H1 (cell line): ENCODE measurements around the gene SLC35E1. TPM values are rescaled to one million over a fixed set of nuclear protein-coding genes. Genes with fewer than 3 reads are reported as not detected.

Experiments
- CTCF ChIA-PET: fragments of 300-600 bp; sonication (Branson Sonifier 250); formaldehyde crosslinking; loops from one replicate; lab custom pipeline; 2021; ENCODE audit not compliant: partially characterized antibody; lab: Charles Lee
- POLR2A ChIA-PET: fragments of 300-600 bp; sonication (Branson Sonifier 250); formaldehyde crosslinking; loops from one replicate; lab custom pipeline; 2021; ENCODE audit warnings: inconsistent platforms; ENCODE audit not compliant: partially characterized antibody; lab: Charles Lee
- DNase-seq, 2 experiments: peaks; one replicate each; pipeline versions ENCODE4 v3.0.0 to v3.0.0-alpha.2; 2010 to 2022; ENCODE audit warnings: low spot score in 2 of 2, low read depth in 1 of 2, mixed read lengths in 1 of 2
- FAIRE-seq: peaks from 2 replicates; lab custom pipeline; 2011; peaks lifted over from hg19 to GRCh38; lab: Jason Lieb, UNC
- H2AFZ ChIP-seq: 2 replicates; pipeline ENCODE4 v1.8.1; 2012; ENCODE audit warnings: low read length, inconsistent platforms
- H2AK5ac ChIP-seq: 2 replicates; pipeline ENCODE4 v1.6.1; 2013; ENCODE audit warnings: low read depth, low read length
- H2BK120ac ChIP-seq: replicated peaks from 2 replicates; pipeline ENCODE3; 2013; ENCODE audit warnings: low read depth, low read length, inconsistent platforms
- H2BK12ac ChIP-seq: 2 replicates; pipeline ENCODE4 v1.6.1; 2013; ENCODE audit warnings: low read depth, low read length
- H2BK15ac ChIP-seq: 2 replicates; pipeline ENCODE4 v1.6.1; 2013; ENCODE audit warnings: low read length
- H2BK20ac ChIP-seq: 2 replicates; pipeline ENCODE4 v1.6.1; 2013; ENCODE audit warnings: low read length
- H2BK5ac ChIP-seq: 2 replicates; pipeline ENCODE4 v1.6.1; 2013; ENCODE audit warnings: low read depth, low read length
- H3K14ac ChIP-seq: 2 replicates; pipeline ENCODE4 v1.6.1; 2013; ENCODE audit warnings: inconsistent platforms; ENCODE audit not compliant: insufficient read length
- H3K18ac ChIP-seq: 2 replicates; pipeline ENCODE4 v1.6.1; 2013; ENCODE audit warnings: low read length; ENCODE audit errors: extremely low read depth
- H3K23ac ChIP-seq: 2 replicates; pipeline ENCODE4 v1.6.1; 2013; ENCODE audit warnings: inconsistent platforms; ENCODE audit not compliant: insufficient read length
- H3K23me2 ChIP-seq: 2 replicates; pipeline ENCODE4 v1.6.1; 2013; ENCODE audit warnings: low read depth, low read length
- H3K27ac ChIP-seq: 2 replicates; pipeline ENCODE4 v1.6.1; 2011; ENCODE audit warnings: low read depth, low read length, inconsistent platforms
- H3K27me3 ChIP-seq, 4 experiments: replicated peaks in 1 of 4; 1 replicate in 1 of 4; 2 replicates in 3 of 4; pipeline versions ENCODE4 v1.6.1 to v1.8.1; 2011 to 2013; ENCODE audit warnings: low read length in 3 of 4, mild to moderate bottlenecking in 3 of 4, inconsistent platforms in 2 of 4, mixed read lengths in 2 of 4, moderate library complexity in 1 of 4; ENCODE audit not compliant: control insufficient read depth in 3 of 4, insufficient read depth in 3 of 4; ENCODE audit errors: extremely low read depth in 1 of 4
- H3K36me3 ChIP-seq, 4 experiments: 2 replicates each; pipeline versions ENCODE4 v1.6.1 to v1.8.1; 2011 to 2013; ENCODE audit warnings: mild to moderate bottlenecking in 4 of 4, low read length in 3 of 4, moderate library complexity in 2 of 4, control low read depth in 1 of 4, inconsistent platforms in 1 of 4; ENCODE audit not compliant: insufficient read depth in 4 of 4, control insufficient read depth in 2 of 4
- H3K4ac ChIP-seq: replicated peaks from 2 replicates; pipeline ENCODE3; 2013; ENCODE audit warnings: low read length, low read depth, mixed read lengths, inconsistent platforms; ENCODE audit not compliant: insufficient read length
- H3K4me1 ChIP-seq, 4 experiments: replicated peaks in 1 of 4; 1 replicate in 1 of 4; 2 replicates in 3 of 4; pipeline versions ENCODE4 v1.6.1 to v1.8.1; 2011 to 2013; ENCODE audit warnings: low read length in 3 of 4, inconsistent platforms in 2 of 4, mixed read lengths in 1 of 4; ENCODE audit not compliant: insufficient read depth in 4 of 4, control insufficient read depth in 3 of 4
- H3K4me2 ChIP-seq, 2 experiments: 2 replicates each; pipeline versions ENCODE4 v1.6.1 to v1.8.1; 2011 to 2013; ENCODE audit warnings: low read depth in 2 of 2, low read length in 2 of 2, control low read depth in 1 of 2, inconsistent platforms in 1 of 2, mild to moderate bottlenecking in 1 of 2; ENCODE audit not compliant: insufficient read depth in 1 of 2
- H3K4me3 ChIP-seq, 4 experiments: fragments of 200-600, 300-600 bp in 1 of 4; sonication (generic), shearing (Covaris generic), sonication (Bioruptor Twin) in 1 of 4; 2 replicates each; pipeline versions ENCODE4 v1.5.1 to v1.8.1; 2011 to 2016; ENCODE audit warnings: low read length in 4 of 4, low read depth in 3 of 4, control low read depth in 2 of 4, inconsistent platforms in 2 of 4, mild to moderate bottlenecking in 2 of 4, mixed read lengths in 1 of 4, moderate library complexity in 1 of 4; ENCODE audit not compliant: insufficient read depth in 2 of 4; ENCODE audit errors: extremely low read depth in 1 of 4
- H3K56ac ChIP-seq: replicated peaks from 2 replicates; pipeline ENCODE3; 2013; ENCODE audit warnings: low read depth, mild to moderate bottlenecking, mixed read lengths, low read length, inconsistent platforms; ENCODE audit not compliant: insufficient read length
- H3K79me1 ChIP-seq: 2 replicates; pipeline ENCODE4 v1.6.1; 2013; ENCODE audit warnings: low read depth, low read length, control low read depth
- H3K79me2 ChIP-seq, 2 experiments: 2 replicates each; pipeline versions ENCODE4 v1.6.1 to v1.8.1; 2012 to 2013; ENCODE audit warnings: low read length in 2 of 2, mild to moderate bottlenecking in 2 of 2, inconsistent platforms in 1 of 2; ENCODE audit not compliant: insufficient read depth in 2 of 2, control insufficient read depth in 1 of 2
- H3K9ac ChIP-seq, 4 experiments: replicated peaks in 1 of 4; 1 replicate in 1 of 4; 2 replicates in 3 of 4; pipeline versions ENCODE4 v1.6.1 to v1.8.1; 2011 to 2013; ENCODE audit warnings: low read depth in 3 of 4, low read length in 3 of 4, control low read depth in 2 of 4, mild to moderate bottlenecking in 2 of 4, moderate library complexity in 2 of 4, inconsistent platforms in 1 of 4; ENCODE audit errors: extremely low read depth in 1 of 4
- H3K9me3 ChIP-seq, 2 experiments: 2 replicates each; pipeline versions ENCODE4 v1.6.1 to v1.8.1; 2012 to 2013; ENCODE audit warnings: mild to moderate bottlenecking in 2 of 2, moderate library complexity in 2 of 2, control low read depth in 1 of 2, inconsistent platforms in 1 of 2, low read depth in 1 of 2, low read length in 1 of 2, mixed read lengths in 1 of 2; ENCODE audit not compliant: insufficient read depth in 2 of 2
- H4K20me1 ChIP-seq, 2 experiments: replicated peaks in 1 of 2; 2 replicates each; pipeline versions ENCODE3 to v1.8.1; 2011 to 2013; ENCODE audit warnings: inconsistent platforms in 2 of 2, low read length in 2 of 2, mild to moderate bottlenecking in 1 of 2; ENCODE audit not compliant: insufficient read depth in 2 of 2, control insufficient read depth in 1 of 2
- H4K5ac ChIP-seq: 2 replicates; pipeline ENCODE4 v1.6.1; 2013; ENCODE audit warnings: low read length, low read depth, mixed read lengths, inconsistent platforms; ENCODE audit not compliant: insufficient read length
- H4K8ac ChIP-seq: 2 replicates; pipeline ENCODE4 v1.8.0; 2013; ENCODE audit warnings: mild to moderate bottlenecking, moderate library complexity, low read length, inconsistent platforms; ENCODE audit not compliant: insufficient read depth; ENCODE audit errors: extremely low read depth
- H4K91ac ChIP-seq: replicated peaks from 2 replicates; pipeline ENCODE3; 2013; ENCODE audit warnings: low read length, mixed read lengths, inconsistent platforms; ENCODE audit not compliant: insufficient read length
- CREB1 ChIP-seq: IDR thresholded peaks from 2 replicates; pipeline ENCODE4 v1.6.1; 2012; ENCODE audit warnings: inconsistent platforms
- SIN3A ChIP-seq, 2 experiments: IDR thresholded peaks in 1 of 2; conservative IDR thresholded peaks in 1 of 2; 2 replicates each; pipeline ENCODE4 v1.6.1; 2011 to 2012; ENCODE audit warnings: low read length in 2 of 2, improper control_type of control experiment in 1 of 2, low read depth in 1 of 2, mild to moderate bottlenecking in 1 of 2
- TCF12 ChIP-seq: IDR thresholded peaks from 2 replicates; pipeline ENCODE4 v1.6.1; 2011; ENCODE audit warnings: low read depth, mild to moderate bottlenecking, low read length
- WGBS, 2 experiments: shearing (Covaris generic) in 1 of 2; methylation state at CpG; one replicate each; pipeline versions ENCODE4 v1.1.6 to v1.1.7; 2013 to 2015; ENCODE audit warnings: low lambda C conversion rate in 2 of 2, mixed read lengths in 2 of 2, inconsistent platforms in 1 of 2, low coverage in 1 of 2, missing lambda C conversion rate in 1 of 2; ENCODE audit not compliant: insufficient replicate concordance in 2 of 2, insufficient coverage in 1 of 2, insufficient read length in 1 of 2; ENCODE audit errors: extremely low coverage in 1 of 2, missing lambda C conversion rate in 1 of 2; 5-methylcytosine and 5-hydroxymethylcytosine counted together
- polyA plus RNA-seq, 7 experiments: library from polyadenylated mRNA; depleted of rRNA in 3 of 7; stranded (reverse) in 5 of 7; unstranded in 2 of 7; fragments of >200 nt in 5 of 7; fragments of 200-250 nt in 2 of 7; gene quantifications; 1 replicate in 5 of 7; 2 replicates in 1 of 7; 4 replicates in 1 of 7; pipeline versions ENCODE4 v1.2.1 to v1.2.3, GENCODE V29; 2011 to 2013; ENCODE audit warnings: missing spikeins in 2 of 7, mixed read lengths in 2 of 7
- total RNA-seq: library from RNA; stranded (reverse); fragmentation: NEBNext Ultra II Directional; extraction: Animal tissue kit (Norgen Biotek cat#: 25700); gene quantifications from 2 replicates; pipeline ENCODE4 v1.2.1, GENCODE V29; 2021

The SLC35E1 gene
- total and polyA plus RNA-seq, 2 of the 8 experiments (the other 6 are each of a cell fraction or from before 2014, with no cell fraction given): 26.0 to 31.9 TPM

- H3K4ac ChIP-seq: no peak overlapping the region
- TF ChIP-seq SIN3A (conservative IDR thresholded peaks at IDR 0.05 in 1 of 2, IDR thresholded peaks at IDR 0.05 in 1 of 2; ENCODE audit: low read depth in 1 of 2, low read length in 2 of 2) (no peak), CREB1 (no peak), TCF12 (no peak)
- TF ChIP-seq, all 59 proteins: peak for 0
- Histone ChIP-seq H3K4me3 (no peak overlapping the region), H2AFZ (no peak overlapping the region), H4K20me1 (peaks cover 14 to 30% of the 10 kb centered on the region in 2 experiments), H3K27me3 (no peaks in the 10 kb centered on the region), H3K79me2 (no peaks in the 10 kb centered on the region), H4K8ac (no peak overlapping the region), H3K9ac (no peak overlapping the region), H2BK15ac (no peak overlapping the region), H2BK20ac (no peak overlapping the region), H3K79me1 (no peaks in the 10 kb centered on the region), H3K9me3 (no peaks in the 10 kb centered on the region), H2AK5ac (no peak overlapping the region), H3K36me3 (peaks cover 28 to 60% (median 57%) of the 10 kb centered on the region in 4 experiments), H2BK12ac (no peak overlapping the region), H2BK5ac (no peak overlapping the region), H3K4me2 (no peak overlapping the region), H3K4me1 (no peaks in the 10 kb centered on the region), H4K5ac (no peak overlapping the region), H3K18ac (no peak overlapping the region), H3K27ac (no peak overlapping the region), H3K23me2 (no peaks in the 10 kb centered on the region), H3K14ac (no peak overlapping the region), H4K91ac (no peak overlapping the region), H2BK120ac (no peak overlapping the region), H3K56ac (no peak overlapping the region), H3K23ac (no peak overlapping the region)
- 94% methylated on average over 14 of the region's 14 CpGs; no CpG with 5 or more reads in 1 of the 2 experiments for WGBS, 2 experiments
- ChIA-PET POLR2A (interaction anchor here (1.4 to 4.5 kb wide), 3 partner anchors 15 to 76 kb away, joined by 4 to 34 read pairs (median 10); no protein-coding TSS in a partner anchor), CTCF (interaction anchor here (0.8 to 6.1 kb wide), 8 partner anchors 9 to 79 kb away, joined by 3 to 67 read pairs (median 4); no protein-coding TSS in a partner anchor)
- no peak for DNase-seq
- FAIRE-seq: no peak
Observed at GRCh38 chr19:16518061-16518460, 54.2 kb downstream of the SLC35E1 start.
